ENCODE measurements around the gene CCDC3. TPM values are rescaled to one million over a fixed set of nuclear protein-coding genes. Genes with fewer than 3 reads are reported as not detected.
A peak's percentile ranks its signal among the peaks of the same experiment; 100 is the strongest.

CCDC3 gene
- total and polyA plus RNA-seq, 2 experiments from 2014 or later: 4.3 to 6.7 TPM

DNA sequence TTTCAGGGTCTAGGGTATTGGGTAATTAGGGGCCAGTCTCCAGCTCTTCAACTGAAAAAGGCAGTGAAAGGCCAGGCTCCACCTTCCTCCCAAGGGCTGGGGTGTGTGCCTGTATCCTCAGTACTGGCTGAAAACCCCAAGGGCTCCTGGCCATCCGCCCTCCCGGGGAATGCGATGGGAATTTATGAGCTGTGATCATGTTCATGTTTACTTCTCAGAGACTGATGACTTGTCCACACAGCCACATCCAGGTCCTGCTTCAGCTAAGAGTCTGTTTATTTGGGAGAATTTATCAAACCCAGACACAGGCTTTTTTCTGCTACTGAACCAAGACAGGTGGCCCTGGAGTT, 91.7 kb downstream of the CCDC3 start:
- Histone ChIP-seq H3K27ac (no peak overlapping the region), H3K4me1 (ENCODE audit: low read depth) (no peaks in the 10 kb centered on the region), H3K36me3 (no peaks in the 10 kb centered on the region), H3K27me3 (no peaks in the 10 kb centered on the region), H3K4me3 (no peak overlapping the region), H3K9me3 (ENCODE audit: low read depth) (no peaks in the 10 kb centered on the region)
- no peak for DNase-seq (ENCODE audit: low read depth in 1 of 2, low spot score in 1 of 2)
- TF ChIP-seq, protein P1, sequence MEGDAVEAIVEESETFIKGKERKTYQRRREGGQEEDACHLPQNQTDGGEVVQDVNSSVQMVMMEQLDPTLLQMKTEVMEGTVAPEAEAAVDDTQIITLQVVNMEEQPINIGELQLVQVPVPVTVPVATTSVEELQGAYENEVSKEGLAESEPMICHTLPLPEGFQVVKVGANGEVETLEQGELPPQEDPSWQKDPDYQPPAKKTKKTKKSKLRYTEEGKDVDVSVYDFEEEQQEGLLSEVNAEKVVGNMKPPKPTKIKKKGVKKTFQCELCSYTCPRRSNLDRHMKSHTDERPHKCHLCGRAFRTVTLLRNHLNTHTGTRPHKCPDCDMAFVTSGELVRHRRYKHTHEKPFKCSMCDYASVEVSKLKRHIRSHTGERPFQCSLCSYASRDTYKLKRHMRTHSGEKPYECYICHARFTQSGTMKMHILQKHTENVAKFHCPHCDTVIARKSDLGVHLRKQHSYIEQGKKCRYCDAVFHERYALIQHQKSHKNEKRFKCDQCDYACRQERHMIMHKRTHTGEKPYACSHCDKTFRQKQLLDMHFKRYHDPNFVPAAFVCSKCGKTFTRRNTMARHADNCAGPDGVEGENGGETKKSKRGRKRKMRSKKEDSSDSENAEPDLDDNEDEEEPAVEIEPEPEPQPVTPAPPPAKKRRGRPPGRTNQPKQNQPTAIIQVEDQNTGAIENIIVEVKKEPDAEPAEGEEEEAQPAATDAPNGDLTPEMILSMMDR (IDR thresholded peaks at IDR 0.05; ENCODE audit: low read depth, low read length): no peak

DNA sequence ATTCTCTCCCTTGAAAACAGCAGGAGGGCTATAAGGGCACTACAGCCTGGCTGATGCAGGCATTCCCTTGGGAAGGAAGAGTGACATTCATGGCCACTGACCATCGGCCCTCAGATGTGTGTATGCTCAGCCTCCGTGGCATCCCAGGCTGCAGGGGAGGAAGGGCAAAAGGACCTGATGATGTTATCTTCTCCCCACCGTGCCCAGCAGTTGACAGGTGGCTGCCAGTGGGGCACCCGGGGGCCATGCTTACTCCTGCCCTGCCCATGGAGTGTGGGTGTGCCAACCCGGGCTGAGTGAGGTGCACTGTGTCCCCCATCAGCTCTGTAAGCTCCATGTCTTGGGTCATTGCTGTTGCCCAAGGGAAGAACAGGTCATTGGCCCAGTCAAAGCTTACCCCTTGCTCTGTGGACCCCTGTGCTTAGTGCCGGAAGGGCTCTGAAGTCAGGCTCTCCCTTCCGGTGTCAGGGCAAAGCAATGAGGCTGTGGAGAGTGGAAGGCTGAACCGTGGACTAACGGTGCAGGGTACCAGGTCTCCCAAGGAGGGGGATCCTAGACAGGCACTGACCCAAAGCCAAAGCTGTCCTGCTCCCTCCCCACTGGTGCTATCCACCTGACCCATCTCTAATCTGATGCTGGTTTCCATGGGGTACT, 92.2 kb downstream of the CCDC3 start:
- TF ChIP-seq, protein P1 (IDR thresholded peaks at IDR 0.05; ENCODE audit: low read depth, low read length): no peak
- Histone ChIP-seq H3K4me3 (no peak overlapping the region), H3K27me3 (no peaks in the 10 kb centered on the region), H3K9me3 (ENCODE audit: low read depth) (no peaks in the 10 kb centered on the region), H3K27ac (no peak overlapping the region), H3K36me3 (no peaks in the 10 kb centered on the region), H3K4me1 (ENCODE audit: low read depth) (no peaks in the 10 kb centered on the region)
- no peak for DNase-seq (ENCODE audit: low read depth in 1 of 2, low spot score in 1 of 2)

DNA sequence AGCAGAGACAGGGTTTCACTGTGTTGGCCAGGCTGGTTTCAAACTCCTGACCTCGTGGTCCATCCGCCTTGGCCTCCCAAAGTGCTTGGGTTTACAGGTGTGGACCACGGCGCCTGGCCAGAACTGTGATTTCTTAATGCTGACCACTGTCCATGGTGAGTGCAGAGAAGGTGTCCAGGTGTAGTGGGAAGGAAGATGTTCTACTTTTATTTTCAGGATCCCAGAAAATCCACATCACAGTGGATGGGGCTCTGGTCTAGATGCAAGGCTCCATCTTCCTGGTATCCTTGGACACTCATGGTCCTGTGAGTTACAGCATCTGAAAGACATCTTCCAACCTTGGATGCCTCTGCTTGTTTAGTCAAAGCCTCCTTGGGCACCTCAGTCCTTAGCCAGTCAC, 92.7 kb downstream of the CCDC3 start:
- Histone ChIP-seq H3K4me1 (ENCODE audit: low read depth) (no peaks in the 10 kb centered on the region), H3K36me3 (no peaks in the 10 kb centered on the region), H3K27ac (no peak overlapping the region), H3K4me3 (no peak overlapping the region), H3K27me3 (no peaks in the 10 kb centered on the region), H3K9me3 (ENCODE audit: low read depth) (no peaks in the 10 kb centered on the region)
- no peak for DNase-seq (ENCODE audit: low read depth in 1 of 2, low spot score in 1 of 2)
- TF ChIP-seq, protein P1 (IDR thresholded peaks at IDR 0.05; ENCODE audit: low read depth, low read length): no peak

DNA sequence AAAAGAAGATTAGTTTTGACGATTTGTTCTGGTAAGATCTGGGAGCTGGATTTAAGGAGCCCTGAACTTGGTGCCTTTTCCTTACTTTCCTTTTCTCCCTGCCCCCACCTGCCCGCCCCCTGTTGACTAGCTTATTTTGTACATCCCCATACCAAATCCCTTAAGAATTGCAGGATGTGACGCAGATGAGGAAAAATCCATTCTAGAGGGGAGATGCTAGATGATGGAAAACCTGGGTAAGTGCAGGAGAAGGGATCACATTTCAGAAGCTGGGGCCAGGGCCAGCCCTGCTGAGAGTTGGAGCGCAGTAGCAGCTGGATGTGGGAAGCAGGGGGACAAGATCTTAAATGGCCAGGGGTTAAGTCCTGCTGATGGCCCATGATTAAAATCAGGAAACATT, 93.9 kb downstream of the CCDC3 start:
- no peak overlapping the region for H3K27ac ChIP-seq
- peak in 1 of 2 donors; percentile 39 for DNase-seq (ENCODE audit: low read depth in 1 of 2, low spot score in 1 of 2)

DNA sequence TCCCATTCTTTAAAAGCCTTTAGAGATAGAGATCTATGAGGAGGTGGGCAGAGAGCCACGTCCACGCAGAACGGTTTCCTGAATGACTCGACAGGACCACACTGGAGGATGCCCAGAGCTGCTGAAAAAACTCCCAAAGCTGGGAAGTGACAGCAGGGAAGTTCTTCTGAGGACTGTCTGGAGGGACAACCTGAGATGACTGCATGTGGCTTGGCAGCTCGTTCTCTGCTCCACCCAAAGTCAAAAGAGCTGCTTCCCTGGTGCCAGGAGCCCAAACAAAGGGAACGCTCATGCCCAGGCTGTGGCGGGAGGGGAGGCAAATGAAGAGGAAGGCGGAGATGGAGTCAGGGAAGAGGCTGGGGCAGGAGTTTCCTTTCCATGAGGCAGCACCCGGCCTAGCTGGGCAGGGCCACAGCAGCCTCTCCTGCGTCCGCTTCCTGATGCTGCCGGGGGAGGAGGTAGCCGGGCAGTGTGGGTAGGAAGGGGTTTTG, 95.4 kb downstream of the CCDC3 start:
- no peak for DNase-seq (ENCODE audit: low read depth in 1 of 2, low spot score in 1 of 2)
- TF ChIP-seq, protein P1 (IDR thresholded peaks at IDR 0.05; ENCODE audit: low read depth, low read length): no peak
- H3K4me3 ChIP-seq: no peak overlapping the region
- no peaks in the 10 kb centered on the region for H3K4me1 ChIP-seq (ENCODE audit: low read depth)
- no peaks in the 10 kb centered on the region for H3K9me3 ChIP-seq (ENCODE audit: low read depth)
- H3K36me3 ChIP-seq: no peaks in the 10 kb centered on the region
- no peak overlapping the region for H3K27ac ChIP-seq
- H3K27me3 ChIP-seq: no peaks in the 10 kb centered on the region

More for the DNA sequence above, 93.9 kb downstream of the CCDC3 start:
- no peak overlapping the region for H3K4me3 ChIP-seq
- no peaks in the 10 kb centered on the region for H3K36me3 ChIP-seq
- no peaks in the 10 kb centered on the region for H3K9me3 ChIP-seq (ENCODE audit: low read depth)
- TF ChIP-seq, protein P1 (IDR thresholded peaks at IDR 0.05; ENCODE audit: low read depth, low read length): no peak
- H3K4me1 ChIP-seq (ENCODE audit: low read depth): no peaks in the 10 kb centered on the region
- H3K27me3 ChIP-seq: no peaks in the 10 kb centered on the region
